8988T (cell line): ENCODE results near the gene DISC1.

ENCODE experiments used
- DNase-seq: peaks from one replicate; pipeline ENCODE4 v3.0.0; 2011

The DISC1 gene

DNA sequence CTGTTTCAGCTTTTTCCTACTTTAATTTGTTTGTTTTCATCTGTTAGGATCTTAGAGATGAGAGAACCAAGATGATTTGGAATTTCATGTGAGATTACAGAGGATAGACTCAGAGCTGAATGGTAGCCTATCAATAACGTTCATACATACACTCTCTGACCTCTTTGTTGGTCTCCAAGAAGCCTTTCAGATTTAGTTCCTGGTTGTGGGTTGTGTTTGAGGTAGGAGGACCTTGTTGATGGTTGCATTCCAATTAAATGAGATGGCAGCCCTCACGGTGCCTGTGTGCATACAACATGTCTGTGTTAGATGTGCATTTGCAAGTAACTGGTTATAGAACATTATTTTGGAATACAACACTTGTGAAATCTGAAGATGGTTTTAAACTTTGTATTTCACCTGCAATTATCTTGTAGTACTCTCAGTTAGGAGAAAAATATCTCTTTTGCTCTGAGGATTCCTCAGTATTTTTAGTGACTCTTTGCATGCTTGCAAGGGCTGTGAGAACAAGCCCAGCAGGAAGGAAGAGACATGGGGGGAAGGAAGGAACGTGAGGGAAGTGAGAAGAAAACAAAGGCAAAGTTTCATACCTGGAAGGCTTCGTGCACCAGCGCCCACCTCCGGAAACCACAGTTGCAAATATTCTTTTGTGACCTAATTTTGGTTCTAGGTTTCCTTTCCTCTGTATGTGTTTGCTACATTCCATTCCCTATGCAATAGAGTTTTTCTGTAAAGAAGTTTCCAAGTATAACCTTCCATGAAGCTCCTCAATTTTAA lies 291.8 kb downstream of the DISC1 start:
- DNase-seq = no peak

DNA sequence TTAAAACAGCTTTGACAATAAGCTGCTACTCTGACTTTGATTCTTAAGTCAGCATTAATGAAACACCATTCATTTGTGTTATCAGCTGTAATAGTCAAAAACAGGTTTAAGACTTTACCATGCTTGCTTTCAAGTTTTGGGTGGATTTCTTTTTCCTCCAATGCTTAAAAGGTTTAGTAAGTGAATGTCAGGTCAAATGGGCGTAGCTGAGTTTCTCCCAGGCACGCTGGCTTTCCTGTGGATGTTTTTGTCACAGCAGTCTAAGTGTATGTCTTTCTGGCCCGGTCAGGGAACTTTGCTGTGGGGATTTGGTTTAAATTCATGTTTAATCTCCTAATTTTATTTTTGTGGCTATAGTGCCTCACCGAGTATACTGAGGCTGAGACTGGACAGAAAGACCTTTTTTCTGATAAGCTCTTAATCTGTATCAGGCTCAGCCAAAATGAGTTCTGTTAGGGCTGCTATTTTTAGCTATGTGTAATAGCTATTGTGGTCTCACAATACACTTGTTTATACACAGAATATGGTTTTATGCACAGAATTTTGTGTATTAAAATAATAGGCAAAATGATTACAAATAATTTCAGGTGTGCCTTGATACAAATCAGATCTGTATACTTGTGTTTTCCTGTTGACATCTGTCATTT lies 292.8 kb downstream of the DISC1 start:
- no peak for DNase-seq

DNA sequence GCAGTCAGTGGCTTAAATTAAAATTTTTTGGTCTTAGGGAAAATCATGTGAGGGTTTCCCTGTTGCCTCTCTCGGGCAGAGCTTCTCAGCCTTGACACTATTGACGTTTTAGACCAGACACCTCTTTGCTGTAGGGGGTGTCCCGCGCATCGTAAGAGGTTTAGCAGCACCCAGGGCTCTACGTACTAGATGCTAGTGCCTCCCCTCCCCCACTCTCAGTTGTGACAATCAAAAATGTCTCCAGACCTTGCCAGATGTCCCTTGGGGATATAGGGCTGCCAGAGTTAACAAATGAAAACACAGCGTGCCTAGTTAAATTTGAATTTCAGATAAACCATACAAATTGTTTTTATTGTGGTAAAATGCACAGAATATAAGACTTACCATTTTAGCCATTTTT lies 293.3 kb downstream of the DISC1 start:
- DNase-seq = no peak

DNA sequence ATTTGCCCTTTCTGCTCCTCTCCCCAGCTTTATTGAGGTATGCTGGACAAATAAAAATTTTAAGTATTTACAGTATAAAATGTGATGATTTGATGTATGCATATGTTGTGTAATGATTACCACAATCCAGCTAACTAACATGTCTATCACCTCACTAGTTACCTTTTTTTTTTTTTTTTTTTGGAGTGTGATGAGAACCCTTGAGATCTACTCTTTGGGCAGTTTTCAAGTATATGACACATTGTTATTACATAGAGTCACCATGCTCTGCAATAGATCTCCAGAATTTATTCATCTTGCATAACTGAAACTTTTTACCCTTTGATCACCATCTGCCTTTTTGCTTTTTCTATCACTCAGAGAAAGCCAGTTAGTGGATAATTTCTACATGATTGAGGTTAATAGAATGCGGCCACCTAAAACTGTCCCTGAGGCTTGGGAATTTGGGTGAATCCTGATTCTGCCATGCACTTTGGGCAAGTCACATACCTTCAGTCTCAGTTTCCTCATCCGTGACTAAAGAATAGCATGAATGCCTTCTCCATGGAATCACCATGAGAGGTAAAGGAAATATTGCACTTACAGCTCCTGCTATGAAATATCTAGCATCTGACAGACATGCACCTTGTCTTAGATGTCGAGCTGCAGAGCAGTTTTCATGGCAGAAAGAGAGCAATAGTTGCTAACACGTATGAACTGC lies 295.2 kb downstream of the DISC1 start:
- no peak for DNase-seq

DNA sequence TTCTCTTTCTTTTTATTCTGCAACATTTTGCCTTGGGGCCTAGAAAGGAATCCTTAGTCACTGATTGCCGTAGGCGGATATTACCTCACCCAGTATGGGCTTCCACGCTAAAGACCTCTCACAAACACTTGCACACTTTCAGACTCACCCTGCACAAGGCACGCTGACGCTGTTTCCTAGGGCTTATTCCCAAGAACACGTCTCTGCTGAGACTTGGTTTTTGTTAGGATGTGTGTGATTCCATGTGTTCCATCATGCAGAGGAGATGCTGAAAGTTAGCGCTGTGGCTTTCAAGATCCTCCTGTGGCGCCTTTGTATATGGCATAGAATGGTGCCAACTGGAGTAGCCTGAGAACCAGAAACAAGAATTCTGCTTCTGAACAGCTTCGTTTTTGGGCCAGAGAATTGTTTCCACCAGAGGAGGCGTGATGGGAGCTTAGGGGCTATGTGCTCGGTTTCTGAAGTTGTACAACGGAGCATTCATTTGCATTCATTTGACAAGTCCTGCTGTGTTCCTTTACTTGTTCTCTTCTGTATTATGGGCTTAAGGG lies 297.0 kb downstream of the DISC1 start:
- no peak for DNase-seq

DNA sequence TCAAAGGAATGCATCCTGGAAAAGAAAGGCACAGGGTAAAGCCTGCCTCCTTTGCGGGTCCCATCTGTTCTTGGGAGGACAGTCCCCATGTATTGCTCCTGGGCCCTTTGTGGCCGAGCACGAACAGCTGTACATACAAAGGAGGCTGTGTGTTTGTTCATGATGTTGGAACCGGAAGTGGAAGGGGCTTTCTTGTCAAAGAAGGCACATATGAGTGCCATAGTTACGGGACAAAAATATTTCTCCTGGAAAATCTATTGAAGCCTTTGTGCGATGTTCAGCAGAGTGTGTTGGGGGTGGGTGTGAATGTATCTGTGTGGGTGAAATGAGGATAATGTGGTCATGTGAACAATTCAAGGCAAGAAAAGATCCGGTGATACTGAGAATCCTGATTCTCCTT lies 297.6 kb downstream of the DISC1 start:
- DNase-seq = no peak

DNA sequence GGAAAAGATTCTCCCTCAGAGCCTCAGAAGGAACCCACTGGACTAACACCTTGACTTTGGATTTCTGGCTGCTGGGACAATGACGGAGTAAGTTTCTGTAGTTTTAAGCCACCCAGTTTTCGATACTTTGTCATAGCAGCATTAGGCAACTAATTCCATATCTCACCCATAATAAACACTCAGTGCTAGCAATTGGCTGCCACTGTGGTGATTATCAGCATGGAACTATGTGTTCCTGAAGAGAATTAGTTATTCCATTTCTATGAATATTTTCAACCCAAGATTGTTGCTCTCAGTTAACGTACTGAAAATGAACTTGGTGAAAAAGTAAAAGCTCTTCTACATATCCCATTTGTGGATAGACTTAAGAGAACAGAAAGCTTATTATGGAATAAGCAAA lies 299.3 kb downstream of the DISC1 start:
- no peak for DNase-seq

DNA sequence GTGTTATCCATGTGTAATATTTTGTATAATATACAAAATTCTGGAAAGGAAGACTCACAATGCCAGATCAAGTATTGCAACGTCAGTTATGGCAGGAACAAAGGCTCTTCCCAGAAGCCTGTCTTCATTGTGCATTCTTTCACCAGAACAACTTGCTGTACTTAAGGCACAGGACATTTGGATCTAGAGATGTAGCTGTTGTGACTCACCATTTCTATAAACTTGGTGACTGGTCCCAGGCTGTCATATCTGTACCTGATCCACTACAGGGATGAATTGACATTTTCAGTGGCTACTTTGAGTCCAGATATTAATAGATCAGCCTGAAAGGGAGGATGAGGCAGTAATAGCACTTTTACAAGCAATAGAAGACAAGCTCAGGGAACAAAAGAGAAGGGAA lies 299.8 kb downstream of the DISC1 start:
- DNase-seq = no peak

DNA sequence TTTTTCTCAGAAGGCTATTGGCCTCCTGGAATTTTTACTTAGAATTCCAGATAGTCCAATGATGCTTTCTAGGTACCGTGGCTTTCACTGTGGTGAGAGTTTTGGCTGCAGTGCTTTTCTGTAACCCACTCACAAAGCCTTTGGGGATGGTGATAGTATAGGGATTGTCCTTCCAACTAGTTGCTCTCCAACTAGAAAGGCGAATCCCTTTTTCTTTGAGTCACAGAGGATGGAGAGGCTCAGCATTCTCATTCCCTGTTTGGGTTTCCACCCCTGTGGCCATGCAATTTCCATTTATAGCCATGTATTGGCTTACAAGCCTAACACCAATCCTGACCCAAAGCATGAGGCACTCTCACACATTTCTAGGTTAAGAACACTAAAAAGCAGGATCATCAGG lies 300.3 kb downstream of the DISC1 start:
- no peak for DNase-seq

DNA sequence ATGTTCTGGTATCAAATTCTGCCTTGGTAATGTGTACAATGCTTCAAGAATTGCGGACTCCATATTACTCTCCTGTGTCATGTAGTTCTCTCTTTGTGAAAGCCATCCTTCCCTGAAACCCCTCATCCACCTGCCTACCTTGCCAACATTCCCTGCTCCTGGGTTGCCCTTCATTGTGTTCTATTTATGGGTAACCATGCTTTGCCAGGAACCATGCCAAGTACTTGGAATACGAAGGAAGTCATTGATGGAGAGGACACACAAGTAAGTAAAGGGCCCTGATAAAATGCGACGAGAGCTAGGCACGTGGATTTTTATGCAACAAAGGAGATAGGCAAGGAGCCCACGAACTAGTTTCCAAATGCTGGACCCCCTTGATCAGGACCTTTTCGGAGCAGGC lies 300.8 kb downstream of the DISC1 start:
- no peak for DNase-seq

DNA sequence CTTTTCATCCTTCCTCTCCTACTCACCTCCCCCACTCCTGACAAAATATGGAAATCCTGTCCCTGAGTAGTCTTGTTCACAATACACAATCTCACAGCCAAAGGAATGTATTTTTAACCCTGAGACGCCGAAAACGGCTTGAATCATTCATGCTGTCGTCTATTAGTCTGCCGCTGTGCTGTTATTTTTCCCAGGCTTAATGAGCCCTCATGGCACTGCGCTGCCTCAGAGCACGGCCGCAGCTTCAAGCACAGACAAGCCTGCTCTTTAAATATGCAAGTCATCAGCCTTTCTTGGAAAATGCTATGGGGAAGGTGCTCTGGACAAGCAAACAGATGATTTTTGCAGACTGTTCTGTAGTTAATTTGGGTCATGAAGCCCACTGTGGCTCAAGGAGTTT lies 302.7 kb downstream of the DISC1 start:
- no peak for DNase-seq

DNA sequence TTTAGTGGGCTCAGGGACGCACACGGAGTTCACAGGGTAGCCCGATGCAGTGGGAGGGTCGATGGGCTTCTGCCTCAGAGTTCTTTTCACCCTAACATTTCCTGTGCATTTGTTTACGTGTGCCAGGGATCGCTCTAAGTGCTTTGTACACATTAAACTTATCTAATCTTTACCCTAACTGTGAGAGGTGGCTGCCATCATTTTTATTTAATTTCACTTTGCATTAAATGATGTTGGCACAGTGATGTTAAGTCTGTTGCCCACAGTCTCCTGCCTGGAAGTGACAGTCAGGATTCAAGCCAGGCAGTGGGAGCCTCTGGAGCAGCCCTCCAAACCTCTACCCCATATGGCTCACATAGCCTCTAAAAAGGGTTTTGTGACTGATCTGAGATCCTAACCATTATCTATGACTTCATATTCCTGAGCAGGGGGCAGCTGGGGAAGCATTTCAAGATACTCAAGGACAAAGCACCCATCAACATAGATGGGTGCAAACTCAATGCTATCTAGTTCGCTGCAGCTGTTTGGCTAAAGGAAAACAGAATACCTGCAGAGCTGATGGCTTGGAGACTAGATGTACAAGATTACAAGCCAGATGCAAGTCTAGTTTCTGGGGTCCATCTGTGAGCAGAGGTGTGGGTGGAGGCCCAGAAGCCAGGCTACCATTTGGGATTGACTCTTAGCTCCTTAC lies 303.8 kb downstream of the DISC1 start:
- DNase-seq = no peak

DNA sequence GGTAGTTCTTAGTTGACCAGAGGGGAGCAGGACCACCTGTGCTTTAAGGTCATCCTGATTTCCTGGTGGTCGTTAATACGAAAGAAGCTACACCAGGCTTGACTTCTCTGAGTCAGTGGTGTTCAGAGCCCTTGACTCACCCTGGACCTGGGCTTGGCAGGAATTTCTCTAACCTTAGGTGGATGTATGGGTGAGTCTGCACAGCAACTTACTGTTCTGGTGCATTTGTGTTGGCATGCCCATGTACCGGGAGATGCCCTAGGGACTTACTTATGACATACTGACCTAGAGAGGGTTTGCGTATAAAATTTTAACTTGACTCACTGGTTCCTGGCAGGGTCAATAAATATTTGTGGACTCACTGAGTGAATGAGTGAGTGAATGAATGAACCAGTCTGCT lies 304.6 kb downstream of the DISC1 start:
- no peak for DNase-seq

DNA sequence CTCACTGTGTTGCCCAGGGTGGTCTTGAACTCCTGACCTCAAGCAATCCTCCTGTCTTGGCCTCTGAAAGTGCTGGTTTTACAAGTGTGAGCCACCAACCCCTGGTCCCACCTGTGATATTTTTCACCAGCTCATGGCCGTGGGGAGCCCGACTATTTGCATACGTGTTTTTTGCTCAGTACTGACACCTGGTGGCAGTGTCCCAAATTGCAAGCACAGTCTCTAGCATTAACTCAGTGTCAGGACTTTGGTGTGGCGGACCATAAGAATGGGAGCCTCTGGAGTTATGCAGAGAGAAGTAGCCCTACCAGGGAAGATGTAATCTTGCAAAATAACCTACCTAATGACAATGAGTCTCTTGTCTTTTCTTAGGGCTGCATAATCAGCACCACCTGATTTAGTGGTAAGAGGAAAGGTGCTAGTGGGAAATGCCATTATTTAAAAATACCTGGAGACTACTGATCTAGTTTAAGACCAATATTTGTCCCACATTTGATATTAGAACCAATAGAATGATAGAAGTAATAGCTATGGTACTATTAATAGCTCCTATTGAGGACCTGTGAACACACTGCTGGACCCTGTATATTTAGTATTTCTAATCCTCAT lies 305.4 kb downstream of the DISC1 start:
- no peak for DNase-seq

DNA sequence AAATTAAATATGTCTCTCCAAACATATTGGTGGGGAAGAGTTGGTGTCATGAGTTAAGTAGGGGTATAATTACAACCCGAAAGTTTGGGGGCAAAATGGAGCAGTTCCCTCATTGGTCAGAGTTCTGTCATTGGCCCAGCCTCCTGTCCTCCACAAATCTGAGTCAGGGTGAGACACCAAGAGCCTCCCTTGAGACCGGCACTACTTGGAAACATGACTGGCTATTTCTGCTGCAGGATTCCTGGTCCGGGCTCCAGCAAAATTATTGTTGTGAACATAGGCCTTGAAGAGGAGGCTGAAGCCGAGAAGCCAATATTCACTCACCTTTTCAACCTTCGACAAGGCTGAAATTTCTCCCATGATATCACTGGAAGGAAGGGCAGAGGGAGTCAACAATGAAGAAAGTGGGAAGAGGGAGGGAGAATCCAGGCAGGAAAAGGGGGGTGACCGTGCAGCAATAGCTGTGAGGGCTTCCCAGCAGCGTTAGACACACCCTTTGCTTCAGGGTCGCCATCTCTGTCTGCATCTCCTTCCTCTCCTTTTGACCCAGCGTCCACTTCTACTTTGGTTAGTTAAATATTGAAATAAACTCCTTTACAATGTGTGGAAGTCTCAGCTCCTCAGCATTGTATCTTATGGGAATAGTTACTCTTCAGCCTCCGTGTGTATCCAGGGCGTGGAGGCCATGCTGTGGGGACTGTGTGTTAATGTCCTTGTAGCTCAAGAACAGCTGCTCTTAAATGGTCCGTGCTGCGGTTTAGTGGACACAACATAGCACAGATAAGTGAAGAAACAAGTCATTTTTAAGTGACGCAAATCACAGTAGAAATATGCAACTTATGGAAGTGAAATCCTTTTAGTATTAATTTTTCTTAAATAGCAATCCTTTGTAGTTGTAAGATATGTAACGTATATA lies 307.4 kb downstream of the DISC1 start:
- DNase-seq = no peak

DNA sequence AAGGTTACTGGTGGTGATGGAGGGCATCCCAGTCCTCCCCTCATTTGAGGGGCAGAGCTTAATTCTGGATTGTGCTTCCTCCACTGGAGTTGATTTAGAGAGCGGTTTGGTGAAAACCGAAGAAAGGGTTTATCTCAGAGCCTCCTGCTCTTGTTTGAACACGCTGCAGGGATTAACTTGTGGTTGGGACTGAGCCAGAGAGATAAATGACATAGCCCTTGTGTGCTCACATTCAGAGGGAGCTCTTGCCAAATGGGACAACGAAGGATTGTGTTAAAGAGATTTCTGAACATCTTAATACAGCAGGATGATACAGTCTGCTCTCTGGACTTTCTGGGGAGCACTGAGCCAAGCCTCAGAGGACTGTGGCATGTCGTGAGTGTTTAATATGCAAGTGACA lies 308.2 kb downstream of the DISC1 start:
- no peak for DNase-seq

DNA sequence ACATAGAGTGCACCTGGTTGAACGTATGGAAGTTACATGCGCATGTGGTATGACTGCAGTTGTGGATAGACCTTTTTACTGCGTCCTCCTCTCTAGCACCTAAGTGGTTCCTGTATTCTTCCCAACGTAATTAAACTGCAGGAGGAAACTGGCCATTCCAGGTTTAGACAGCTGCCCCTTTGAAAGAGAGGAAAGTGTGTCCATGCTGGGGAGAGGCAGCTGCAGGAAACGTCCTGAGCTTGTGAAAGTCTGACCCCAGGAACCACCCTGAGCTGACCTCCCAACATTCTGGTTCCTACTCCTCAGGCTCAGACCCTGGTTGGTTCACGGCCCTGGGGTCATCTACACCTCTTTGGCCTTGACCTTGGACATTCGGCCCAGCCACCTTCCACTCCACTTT lies 309.3 kb downstream of the DISC1 start:
- DNase-seq = no peak

DNA sequence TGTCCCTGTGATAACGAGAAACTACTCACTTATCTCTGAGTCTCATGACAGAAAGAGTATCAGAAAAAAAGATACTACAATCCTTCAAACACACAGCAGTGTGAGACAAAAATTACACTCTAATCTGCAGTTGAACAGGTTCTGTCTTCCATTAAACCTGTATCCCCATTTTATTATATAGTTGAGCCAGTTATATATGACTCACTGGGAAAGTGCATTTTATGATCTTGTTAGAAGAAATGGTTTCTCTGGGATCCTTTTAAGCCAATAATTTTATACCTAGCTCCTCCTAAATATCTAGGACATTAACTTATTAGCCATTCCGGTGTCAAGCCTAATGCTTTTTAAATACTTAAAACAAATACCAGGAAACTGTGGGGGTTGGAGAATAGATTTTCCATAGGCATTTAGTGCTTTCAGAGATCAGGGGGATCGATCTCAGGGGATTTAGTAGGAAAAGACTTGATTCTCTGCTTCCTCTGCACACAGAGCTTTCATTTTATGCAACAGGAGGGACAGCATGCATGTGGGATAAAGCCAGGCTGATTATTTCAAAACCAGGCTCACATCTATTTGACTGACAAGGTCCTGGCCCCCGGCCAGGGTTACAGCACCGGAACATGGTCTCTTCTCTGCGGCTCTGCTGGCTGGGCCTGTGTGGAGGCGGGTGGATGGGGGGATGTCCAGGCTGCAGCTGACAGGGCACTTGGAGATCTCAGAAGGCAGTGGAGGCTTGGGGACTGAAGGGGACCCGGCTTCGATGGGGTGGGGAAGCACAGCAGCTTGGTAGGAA lies 310.6 kb downstream of the DISC1 start:
- DNase-seq = no peak

DNA sequence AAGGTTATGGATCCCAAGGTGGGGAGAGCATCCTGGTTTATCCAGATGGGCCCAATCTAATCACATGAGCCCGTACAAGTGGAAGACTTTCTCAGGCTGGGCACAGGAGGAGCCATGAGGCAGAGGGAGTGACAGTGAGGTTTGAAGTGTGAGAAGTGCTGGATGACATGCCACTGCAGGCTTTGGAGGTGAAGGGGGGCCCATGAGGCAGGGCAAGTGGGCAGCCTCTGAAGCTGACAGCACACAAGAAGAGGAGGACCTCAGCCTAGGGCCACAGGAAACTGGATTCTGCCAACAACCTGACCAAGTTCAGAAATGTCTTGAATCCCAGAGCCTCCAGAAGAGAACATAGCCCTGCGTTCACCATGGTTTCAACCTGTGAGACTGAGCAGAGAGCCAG lies 311.6 kb downstream of the DISC1 start:
- DNase-seq = no peak

DNA sequence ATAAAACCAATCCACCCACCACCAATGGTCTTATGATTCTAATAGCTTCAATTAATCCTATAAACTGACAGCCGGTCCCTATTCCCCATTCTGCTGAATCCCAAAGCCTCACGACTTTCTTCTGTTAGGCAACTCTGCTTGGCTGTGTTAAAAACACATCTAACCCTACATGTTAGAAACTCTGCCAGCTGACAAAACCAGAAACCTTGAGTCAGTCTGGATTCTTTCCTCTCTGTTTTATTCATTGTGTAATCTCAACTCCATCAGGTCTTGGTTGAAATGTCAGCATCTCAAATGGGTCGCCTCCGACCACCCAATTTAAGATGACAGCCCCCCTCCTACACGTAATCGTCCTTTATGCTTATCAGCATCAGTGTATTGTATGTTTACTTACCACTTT lies 312.1 kb downstream of the DISC1 start:
- DNase-seq = no peak

DNA sequence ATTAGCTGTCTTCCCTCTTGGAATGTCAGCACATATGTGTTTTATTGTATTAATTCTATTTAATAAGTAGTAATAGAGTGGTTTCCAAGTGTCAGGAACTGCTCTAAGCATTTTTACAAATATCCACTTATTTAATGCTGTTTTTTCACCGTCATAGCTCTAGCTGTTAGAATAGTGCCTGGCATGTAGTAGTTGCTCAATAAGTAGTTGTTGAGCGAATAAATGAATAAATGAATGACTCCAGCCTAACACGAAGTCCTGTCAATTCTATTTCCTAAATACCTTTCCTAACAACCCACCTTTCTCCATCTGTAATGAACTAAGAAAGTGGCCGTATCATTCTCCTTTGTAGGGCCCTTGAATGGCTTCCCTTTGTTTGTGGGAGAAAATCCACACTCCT lies 312.5 kb downstream of the DISC1 start:
- no peak for DNase-seq
